ENCODE results near the gene GTF2I.
"Not testable (repeated sequence)": the region's sequence is repeated elsewhere in the genome, so short reads cannot be mapped to it uniquely, and the experiment has no call there.

The GTF2I gene

GRCh38 chr7:74657692-74658177, at the start of gene GTF2I:
TSS of gene GTF2I (plus strand) at chr7:74657718. CDS start at chr7:74689129, 31,411 bp downstream.
- no peak for DNase-seq (ENCODE audit: low read depth in 2 of 2)

- no peak for DNase-seq (ENCODE audit: low read depth in 2 of 2)
Measured at GRCh38 chr7:74612015-74612829, 45.3 kb upstream of the GTF2I start.

GRCh38 chr7:74615933-74616780, 41.4 kb upstream of the GTF2I start:
- DNase-seq (ENCODE audit: low read depth in 2 of 2) = no peak

- no peak for DNase-seq (ENCODE audit: low read depth in 2 of 2)
Measured at GRCh38 chr7:74617180-74617744, 40.3 kb upstream of the GTF2I start.

- no peak for DNase-seq (ENCODE audit: low read depth in 2 of 2)
Measured at GRCh38 chr7:74619235-74619860, 38.2 kb upstream of the GTF2I start.

GRCh38 chr7:74622228-74622749, 35.2 kb upstream of the GTF2I start:
- DNase-seq (ENCODE audit: low read depth in 2 of 2) = no peak

GRCh38 chr7:74623135-74623534, 34.4 kb upstream of the GTF2I start:
- DNase-seq (ENCODE audit: low read depth in 2 of 2) = no peak

GRCh38 chr7:74625446-74625845, 32.1 kb upstream of the GTF2I start:
- DNase-seq (ENCODE audit: low read depth in 2 of 2) = no peak

GRCh38 chr7:74627661-74628411, 29.7 kb upstream of the GTF2I start:
- no peak for DNase-seq (ENCODE audit: low read depth in 2 of 2)

- DNase-seq (ENCODE audit: low read depth in 2 of 2) = no peak
Measured at GRCh38 chr7:74632505-74632904, 25.0 kb upstream of the GTF2I start.

GRCh38 chr7:74633451-74633921, 24.0 kb upstream of the GTF2I start:
- no peak for DNase-seq (ENCODE audit: low read depth in 2 of 2)

GRCh38 chr7:74637745-74638144, 19.8 kb upstream of the GTF2I start:
- DNase-seq (ENCODE audit: low read depth in 2 of 2) = no peak

GRCh38 chr7:74650055-74650454, 7.5 kb upstream of the GTF2I start:
- peak; percentile 80 to 83 for DNase-seq (ENCODE audit: low read depth in 2 of 2)

- not testable (repeated sequence) for DNase-seq (ENCODE audit: low read depth in 2 of 2)
Measured at GRCh38 chr7:74650493-74651132, 6.9 kb upstream of the GTF2I start.

GRCh38 chr7:74651133-74651504, 6.4 kb upstream of the GTF2I start:
- not testable (repeated sequence) for DNase-seq (ENCODE audit: low read depth in 2 of 2)

- DNase-seq (ENCODE audit: low read depth in 2 of 2) = no peak
Measured at GRCh38 chr7:74653686-74654181, 3.8 kb upstream of the GTF2I start.

GRCh38 chr7:74654811-74655210, 2.7 kb upstream of the GTF2I start:
- no peak for DNase-seq (ENCODE audit: low read depth in 2 of 2)

- no peak for DNase-seq (ENCODE audit: low read depth in 2 of 2)
Measured at GRCh38 chr7:74655324-74655723, 2.2 kb upstream of the GTF2I start.

- no peak for DNase-seq (ENCODE audit: low read depth in 2 of 2)
Measured at GRCh38 chr7:74655768-74656440, 1.6 kb upstream of the GTF2I start.
